NB4 (cell line): ENCODE results near the gene DHX38.
"Not testable (repeated sequence)": the region's sequence is repeated elsewhere in the genome, so short reads cannot be mapped to it uniquely, and the experiment has no call there.

ENCODE experiments used
- TF ChIP-seq, protein P1 (sequence below): IDR thresholded peaks from one replicate; pipeline ENCODE4 v1.5.1; 2012; ENCODE audit warnings: low read depth, low read length
- TF ChIP-seq, protein P2 (sequence below): IDR thresholded peaks from 2 replicates; pipeline ENCODE4 v1.6.1; 2011; ENCODE audit warnings: low read depth, low read length

DNA sequence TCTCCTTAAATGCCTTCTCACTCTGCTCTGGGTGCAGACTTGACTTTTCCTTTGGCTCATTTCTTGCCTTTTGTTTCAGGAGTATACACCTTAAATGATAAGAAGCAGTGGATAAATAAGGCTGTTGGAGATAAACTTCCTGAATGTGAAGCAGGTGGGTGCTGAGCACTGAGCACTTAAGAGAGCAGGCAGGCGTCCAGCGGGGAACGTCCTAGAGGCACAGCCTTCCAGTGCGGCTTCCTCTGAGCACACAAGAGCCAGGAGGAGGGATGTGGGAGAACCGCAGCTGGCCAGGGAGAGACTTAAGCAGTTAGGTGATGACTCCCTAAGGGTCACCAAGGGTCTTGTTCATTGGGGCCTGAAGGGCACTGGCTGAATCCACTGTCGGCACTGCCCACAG, 36.3 kb upstream of the DHX38 start:
- TF ChIP-seq, protein P1, sequence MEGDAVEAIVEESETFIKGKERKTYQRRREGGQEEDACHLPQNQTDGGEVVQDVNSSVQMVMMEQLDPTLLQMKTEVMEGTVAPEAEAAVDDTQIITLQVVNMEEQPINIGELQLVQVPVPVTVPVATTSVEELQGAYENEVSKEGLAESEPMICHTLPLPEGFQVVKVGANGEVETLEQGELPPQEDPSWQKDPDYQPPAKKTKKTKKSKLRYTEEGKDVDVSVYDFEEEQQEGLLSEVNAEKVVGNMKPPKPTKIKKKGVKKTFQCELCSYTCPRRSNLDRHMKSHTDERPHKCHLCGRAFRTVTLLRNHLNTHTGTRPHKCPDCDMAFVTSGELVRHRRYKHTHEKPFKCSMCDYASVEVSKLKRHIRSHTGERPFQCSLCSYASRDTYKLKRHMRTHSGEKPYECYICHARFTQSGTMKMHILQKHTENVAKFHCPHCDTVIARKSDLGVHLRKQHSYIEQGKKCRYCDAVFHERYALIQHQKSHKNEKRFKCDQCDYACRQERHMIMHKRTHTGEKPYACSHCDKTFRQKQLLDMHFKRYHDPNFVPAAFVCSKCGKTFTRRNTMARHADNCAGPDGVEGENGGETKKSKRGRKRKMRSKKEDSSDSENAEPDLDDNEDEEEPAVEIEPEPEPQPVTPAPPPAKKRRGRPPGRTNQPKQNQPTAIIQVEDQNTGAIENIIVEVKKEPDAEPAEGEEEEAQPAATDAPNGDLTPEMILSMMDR = not testable (repeated sequence)
- TF ChIP-seq, protein P2, sequence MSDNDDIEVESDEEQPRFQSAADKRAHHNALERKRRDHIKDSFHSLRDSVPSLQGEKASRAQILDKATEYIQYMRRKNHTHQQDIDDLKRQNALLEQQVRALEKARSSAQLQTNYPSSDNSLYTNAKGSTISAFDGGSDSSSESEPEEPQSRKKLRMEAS = not testable (repeated sequence)
